H9 (cell line): ENCODE measurements around the gene TAOK1. TPM values are rescaled to one million over a fixed set of nuclear protein-coding genes. Genes with fewer than 3 reads are reported as not detected.

Experiments used
- DNase-seq: peaks from one replicate; pipeline ENCODE4 v3.0.0-alpha.2; 2017
- H2AFZ ChIP-seq: one replicate; pipeline ENCODE4 v1.6.1; 2013; ENCODE audit warnings: mild to moderate bottlenecking, low read length, control low read depth, moderate library complexity
- H2AK5ac ChIP-seq: 2 replicates; pipeline ENCODE4 v1.6.1; 2013; ENCODE audit warnings: low read length, control low read depth, mixed read lengths; ENCODE audit not compliant: insufficient read length
- H2BK120ac ChIP-seq: one replicate; pipeline ENCODE4 v1.6.1; 2013; ENCODE audit warnings: low read depth, mild to moderate bottlenecking, low read length, control low read depth, inconsistent platforms; ENCODE audit not compliant: poor library complexity, severe bottlenecking
- H2BK12ac ChIP-seq: 2 replicates; pipeline ENCODE4 v1.6.1; 2013; ENCODE audit warnings: low read length, control low read depth, mixed read lengths, low read depth; ENCODE audit not compliant: insufficient read length
- H2BK15ac ChIP-seq: 2 replicates; pipeline ENCODE4 v1.6.1; 2013; ENCODE audit warnings: low read depth, low read length, control low read depth
- H2BK20ac ChIP-seq: one replicate; pipeline ENCODE4 v1.6.1; 2013; ENCODE audit warnings: low read depth, mild to moderate bottlenecking, low read length, control low read depth, inconsistent platforms; ENCODE audit not compliant: poor library complexity, severe bottlenecking
- H2BK5ac ChIP-seq: 2 replicates; pipeline ENCODE4 v1.6.1; 2013; ENCODE audit warnings: low read length, control low read depth, mixed read lengths; ENCODE audit not compliant: insufficient read length
- H3K14ac ChIP-seq: 2 replicates; pipeline ENCODE4 v1.6.1; 2013; ENCODE audit warnings: low read length, control low read depth; ENCODE audit not compliant: insufficient read depth
- H3K18ac ChIP-seq: 2 replicates; pipeline ENCODE4 v1.6.1; 2013; ENCODE audit warnings: low read depth, mild to moderate bottlenecking, mixed read lengths, low read length, control low read depth; ENCODE audit not compliant: insufficient read length
- H3K23ac ChIP-seq: 2 replicates; pipeline ENCODE4 v1.6.1; 2013; ENCODE audit warnings: low read length, control low read depth, mixed read lengths, low read depth; ENCODE audit not compliant: insufficient read length
- H3K23me2 ChIP-seq: 2 replicates; pipeline ENCODE4 v1.6.1; 2013; ENCODE audit warnings: low read depth, mild to moderate bottlenecking, mixed read lengths, low read length, control low read depth; ENCODE audit not compliant: insufficient read length, poor library complexity, severe bottlenecking
- H3K27ac ChIP-seq: 2 replicates; pipeline ENCODE4 v1.5.1; 2013; ENCODE audit warnings: low read length, control low read depth, mixed read lengths, low read depth; ENCODE audit not compliant: insufficient read length
- H3K27me3 ChIP-seq: 2 replicates; pipeline ENCODE4 v1.6.1; 2013; ENCODE audit warnings: low read length, control low read depth, inconsistent platforms; ENCODE audit not compliant: insufficient read depth
- H3K4ac ChIP-seq: 2 replicates; pipeline ENCODE4 v1.6.1; 2013; ENCODE audit warnings: low read depth, mild to moderate bottlenecking, control low read depth, inconsistent platforms, low read length, moderate library complexity
- H3K4me1 ChIP-seq: 2 replicates; pipeline ENCODE4 v1.6.1; 2013; ENCODE audit warnings: low read length, control low read depth, inconsistent platforms; ENCODE audit not compliant: insufficient read depth
- H3K4me2 ChIP-seq: 2 replicates; pipeline ENCODE4 v1.6.1; 2013; ENCODE audit warnings: low read length, control low read depth, mixed read lengths; ENCODE audit not compliant: insufficient read length, insufficient read depth
- H3K56ac ChIP-seq: 2 replicates; pipeline ENCODE4 v1.6.1; 2013; ENCODE audit warnings: low read depth, mild to moderate bottlenecking, mixed read lengths, low read length, control low read depth; ENCODE audit not compliant: insufficient read length
- H3K79me1 ChIP-seq: 2 replicates; pipeline ENCODE4 v1.6.1; 2013; ENCODE audit warnings: low read depth, mild to moderate bottlenecking, moderate library complexity, low read length, control low read depth, inconsistent platforms; ENCODE audit not compliant: insufficient read depth, poor library complexity, severe bottlenecking
- H3K79me2 ChIP-seq: 2 replicates; pipeline ENCODE4 v1.6.1; 2013; ENCODE audit warnings: low read length, control low read depth, inconsistent platforms; ENCODE audit not compliant: insufficient read depth
- H3K9ac ChIP-seq: 2 replicates; pipeline ENCODE4 v1.6.1; 2013; ENCODE audit warnings: low read length, control low read depth, mixed read lengths; ENCODE audit not compliant: insufficient read length; ENCODE audit errors: extremely low read depth
- H3K9me3 ChIP-seq: one replicate; pipeline ENCODE4 v1.6.1; 2013; ENCODE audit warnings: low read depth, low read length, inconsistent platforms; ENCODE audit not compliant: control insufficient read depth
- H3T11ph ChIP-seq: one replicate; pipeline ENCODE4 v1.6.1; 2013; ENCODE audit warnings: mild to moderate bottlenecking, low read length, control low read depth, inconsistent platforms
- H4K20me1 ChIP-seq: one replicate; pipeline ENCODE4 v1.6.1; 2013; ENCODE audit not compliant: control insufficient read depth, insufficient read length, insufficient read depth
- H4K5ac ChIP-seq: 2 replicates; pipeline ENCODE4 v1.6.1; 2013; ENCODE audit warnings: low read depth, mild to moderate bottlenecking, mixed read lengths, low read length, control low read depth; ENCODE audit not compliant: insufficient read length
- H4K8ac ChIP-seq: replicated peaks from 2 replicates; pipeline ENCODE4 v1.6.1; 2013; ENCODE audit warnings: low read length, control low read depth, mixed read lengths, low read depth; ENCODE audit not compliant: insufficient read length
- H4K91ac ChIP-seq: 2 replicates; pipeline ENCODE4 v1.6.1; 2013; ENCODE audit warnings: low read depth, mild to moderate bottlenecking, moderate library complexity, mixed read lengths, low read length, control low read depth; ENCODE audit not compliant: insufficient read length
- H3K27ac Mint-ChIP-seq, 3 experiments: 2 replicates in 2 of 3; 3 replicates in 1 of 3; pipeline ENCODE4 v1.8.0; 2020 to 2021; ENCODE audit warnings: mixed read lengths in 3 of 3, mild to moderate bottlenecking in 1 of 3, moderate library complexity in 1 of 3
- H3K27me3 Mint-ChIP-seq: 2 replicates; pipeline ENCODE4 v1.8.0; 2021; ENCODE audit warnings: low read depth, mild to moderate bottlenecking, moderate library complexity, mixed read lengths
- H3K36me3 Mint-ChIP-seq, 3 experiments: 2 replicates in 2 of 3; 3 replicates in 1 of 3; pipeline ENCODE4 v1.8.0; 2020 to 2021; ENCODE audit warnings: low read depth in 3 of 3, mixed read lengths in 3 of 3; ENCODE audit not compliant: insufficient read depth in 1 of 3
- H3K4me1 Mint-ChIP-seq, 2 experiments: 2 replicates each; pipeline ENCODE4 v1.8.0; 2020; ENCODE audit warnings: mixed read lengths in 2 of 2
- H3K4me3 Mint-ChIP-seq, 2 experiments: 2 replicates in 1 of 2; 3 replicates in 1 of 2; pipeline ENCODE4 v1.8.0; 2020 to 2021; ENCODE audit warnings: mild to moderate bottlenecking in 2 of 2, mixed read lengths in 2 of 2, moderate library complexity in 1 of 2
- H3K9me3 Mint-ChIP-seq, 2 experiments: 2 replicates in 1 of 2; 3 replicates in 1 of 2; pipeline ENCODE4 v1.8.0; 2020; ENCODE audit warnings: mild to moderate bottlenecking in 2 of 2, mixed read lengths in 2 of 2, moderate library complexity in 1 of 2
- WGBS: extraction: QIAGEN DNeasy Blood & Tissue Kit; methylation state at CpG from one replicate; pipeline ENCODE4 v1.1.7; 2013; ENCODE audit warnings: missing lambda C conversion rate, low lambda C conversion rate, mixed read lengths; ENCODE audit not compliant: insufficient read length; ENCODE audit errors: extremely low coverage; 5-methylcytosine and 5-hydroxymethylcytosine counted together
- total RNA-seq: library from RNA; stranded (reverse); gene quantifications from 2 replicates; pipeline ENCODE4 v1.2.1, GENCODE V29; 2021
- TF ChIP-seq, protein P1 (sequence below): fragments of 200-600 bp; sonication (generic); conservative IDR thresholded peaks from 3 replicates; pipeline ENCODE4 v1.8.0; 2021; ENCODE audit warnings: antibody characterized with exemption, mild to moderate bottlenecking

TAOK1 gene
- total RNA-seq, 1 experiment from 2014 or later: 93.0 TPM

DNA sequence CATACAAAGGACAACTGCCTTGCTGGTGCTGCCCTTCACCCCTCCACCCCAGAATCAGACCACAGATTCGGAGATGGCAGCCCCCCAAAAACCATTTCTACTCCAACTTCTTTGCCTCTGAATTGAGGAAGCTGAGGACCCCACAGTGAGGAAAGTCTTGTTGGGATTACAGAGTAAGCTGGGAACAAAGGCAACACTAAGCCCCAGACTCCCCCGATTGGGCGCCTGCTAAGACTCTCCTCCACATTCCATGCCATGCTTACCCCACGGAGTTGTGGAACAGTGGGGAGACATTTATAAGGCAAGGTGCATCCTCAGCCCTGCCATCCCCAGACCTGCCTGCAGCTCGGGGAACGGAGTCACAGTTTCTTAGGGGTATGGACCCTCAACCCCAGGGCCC lies 197.4 kb downstream of the TAOK1 start:
- Histone ChIP-seq H3K23me2 (peaks cover 31% of the 10 kb centered on the region), H3K4me2 (no peak overlapping the region), H2AFZ (no peak overlapping the region), H2AK5ac (no peak overlapping the region), H3K4ac (no peak overlapping the region), H3K9me3 (no peaks in the 10 kb centered on the region), H3K9ac (no peak overlapping the region), H3K18ac (no peak overlapping the region), H3K14ac (no peak overlapping the region), H3K56ac (no peak overlapping the region), H2BK12ac (no peak overlapping the region), H4K5ac (no peak overlapping the region), H2BK20ac (no peak overlapping the region), H4K91ac (no peak overlapping the region), H3K79me2 (peaks cover 23% of the 10 kb centered on the region; the same call in 1 of the 2 replicates), H4K20me1 (no peaks in the 10 kb centered on the region), H3K27ac (no peak overlapping the region), H2BK5ac (no peak overlapping the region), H3K4me1 (peaks cover 15% of the 10 kb centered on the region; the same call in 1 of the 2 replicates), H3K23ac (no peak overlapping the region), H4K8ac (no peak overlapping the region), H3T11ph (no peak overlapping the region), H2BK15ac (no peak overlapping the region), H3K27me3 (no peaks in the 10 kb centered on the region), H3K79me1 (peaks cover 4% of the 10 kb centered on the region), H2BK120ac (no peak overlapping the region)
- no CpG with 5 or more reads among the region's 6 CpGs for WGBS
- Mint-ChIP-seq H3K27me3 (peaks cover 3% of the 10 kb centered on the region; the same call in 1 of the 2 replicates), H3K4me3 (peak overlapping the region; percentile 78 to 87; a peak in 4 of 5 replicates), H3K4me1 (peaks cover 49 to 63% of the 10 kb centered on the region in 2 experiments), H3K27ac (no peak overlapping the region), H3K9me3 (no peaks in the 10 kb centered on the region), H3K36me3 (peaks cover 9 to 14% (median 11%) of the 10 kb centered on the region in 3 experiments; a peak in 6 of 7 replicates)
- TF ChIP-seq, protein P1, sequence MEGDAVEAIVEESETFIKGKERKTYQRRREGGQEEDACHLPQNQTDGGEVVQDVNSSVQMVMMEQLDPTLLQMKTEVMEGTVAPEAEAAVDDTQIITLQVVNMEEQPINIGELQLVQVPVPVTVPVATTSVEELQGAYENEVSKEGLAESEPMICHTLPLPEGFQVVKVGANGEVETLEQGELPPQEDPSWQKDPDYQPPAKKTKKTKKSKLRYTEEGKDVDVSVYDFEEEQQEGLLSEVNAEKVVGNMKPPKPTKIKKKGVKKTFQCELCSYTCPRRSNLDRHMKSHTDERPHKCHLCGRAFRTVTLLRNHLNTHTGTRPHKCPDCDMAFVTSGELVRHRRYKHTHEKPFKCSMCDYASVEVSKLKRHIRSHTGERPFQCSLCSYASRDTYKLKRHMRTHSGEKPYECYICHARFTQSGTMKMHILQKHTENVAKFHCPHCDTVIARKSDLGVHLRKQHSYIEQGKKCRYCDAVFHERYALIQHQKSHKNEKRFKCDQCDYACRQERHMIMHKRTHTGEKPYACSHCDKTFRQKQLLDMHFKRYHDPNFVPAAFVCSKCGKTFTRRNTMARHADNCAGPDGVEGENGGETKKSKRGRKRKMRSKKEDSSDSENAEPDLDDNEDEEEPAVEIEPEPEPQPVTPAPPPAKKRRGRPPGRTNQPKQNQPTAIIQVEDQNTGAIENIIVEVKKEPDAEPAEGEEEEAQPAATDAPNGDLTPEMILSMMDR: no peak
- DNase-seq: no peak
